Fibroblast of villous mesenchyme (primary cell): Measurements from ENCODE around the gene CXCR3. TPM values are rescaled to one million over a fixed set of nuclear protein-coding genes. Genes with fewer than 3 reads are reported as not detected.

ENCODE experiments used
- DNase-seq: peaks from one replicate; pipeline ENCODE4 v3.0.0-alpha.2; 2010; ENCODE audit warnings: low read depth
- H3K4me3 ChIP-seq: 2 replicates; pipeline ENCODE4 v1.5.1; 2011; ENCODE audit warnings: low read depth, mild to moderate bottlenecking, low read length
- CTCF ChIP-seq: IDR thresholded peaks from 2 replicates; pipeline ENCODE4 v1.5.1; 2012; ENCODE audit warnings: low read depth, mild to moderate bottlenecking, low read length; ENCODE audit not compliant: insufficient read depth
- total RNA-seq: library from RNA; depleted of rRNA; stranded (reverse); fragments of >200 nt; gene quantifications from 2 replicates; pipeline ENCODE4 v1.2.3, GENCODE V29; 2012

Gene CXCR3
- total RNA-seq, 1 donor = not detected

GRCh38 chrX:71609095-71609750 is 9.1 kb downstream of the CXCR3 start:
- TF ChIP-seq CTCF = no peak
- no peak for DNase-seq
- no peak overlapping the region for H3K4me3 ChIP-seq

GRCh38 chrX:71607488-71607887 is 10.8 kb downstream of the CXCR3 start:
- TF ChIP-seq CTCF = no peak
- DNase-seq = no peak
- H3K4me3 ChIP-seq = no peak overlapping the region

GRCh38 chrX:71606536-71607216 is 11.6 kb downstream of the CXCR3 start:
- H3K4me3 ChIP-seq = no peak overlapping the region
- DNase-seq = no peak
- no peak for TF ChIP-seq CTCF

GRCh38 chrX:71604796-71605568 is 13.3 kb downstream of the CXCR3 start:
- no peak overlapping the region for H3K4me3 ChIP-seq
- DNase-seq = no peak
- no peak for TF ChIP-seq CTCF

- H3K4me3 ChIP-seq = no peak overlapping the region
- DNase-seq = no peak
- TF ChIP-seq CTCF = no peak
Observed at GRCh38 chrX:71604141-71604540, 14.2 kb downstream of the CXCR3 start.

GRCh38 chrX:71603618-71604017 is 14.7 kb downstream of the CXCR3 start:
- TF ChIP-seq CTCF = no peak
- no peak for DNase-seq
- no peak overlapping the region for H3K4me3 ChIP-seq
